ENCODE results near the gene RIN1. TPM values are rescaled to one million over a fixed set of nuclear protein-coding genes. Genes with fewer than 3 reads are reported as not detected.

The RIN1 gene
- total and polyA plus RNA-seq, 2 experiments from 2014 or later: 2.5 to 8.2 TPM

GRCh38 chr11:66289548-66290329 lies 46.5 kb downstream of the RIN1 start (continued):
- TF ChIP-seq ZNF462 (CRISPR knock-in tag; IDR thresholded peaks at IDR 0.05): no peak
- TF ChIP-seq NANOG (IDR thresholded peaks at IDR 0.05; ENCODE audit: borderline replicate concordance): no peak
- no peak for TF ChIP-seq ZNF331 (CRISPR knock-in tag; IDR thresholded peaks at IDR 0.05; ENCODE audit: low read depth)
- TF ChIP-seq POLR2AphosphoS5 (IDR thresholded peaks at IDR 0.05; ENCODE audit: low read depth): no peak
- no peak for TF ChIP-seq STAT1 (IDR thresholded peaks at IDR 0.05; ENCODE audit: unreplicated experiment)
- no peak for TF ChIP-seq JUNB (IDR thresholded peaks at IDR 0.05; ENCODE audit: unreplicated experiment)
- TF ChIP-seq CREB1 (CRISPR knock-in tag; IDR thresholded peaks at IDR 0.05; ENCODE audit: low read depth): peak; percentile 7; the same call in 1 of the 2 replicates
